ENCODE results near the gene TMEM62. TPM values are rescaled to one million over a fixed set of nuclear protein-coding genes. Genes with fewer than 3 reads are reported as not detected.

The TMEM62 gene
- total and polyA plus RNA-seq, 10 donors = 17.7 to 47.7 (median 29.9) TPM

GRCh38 chr15:43210172-43210745 is 76.9 kb downstream of the TMEM62 start:
- Histone ChIP-seq H3K27me3 (replicated peaks in 1 of 7) (peaks cover 0 to 31% (median 0%) of the 10 kb centered on the region in 7 donors), H3K9me3 (no peaks in the 10 kb centered on the region), H3K27ac (no peak overlapping the region), H3K4me1 (no peaks in the 10 kb centered on the region), H3K4me3 (no peak overlapping the region), H3K36me3 (no peaks in the 10 kb centered on the region)
- TF ChIP-seq POLR2A (IDR thresholded peaks at IDR 0.05) (no peak), CTCF (IDR thresholded peaks at IDR 0.05 in 8 of 11, conservative IDR thresholded peaks at IDR 0.05 in 3 of 11) (no peak), POLR2AphosphoS5 (IDR thresholded peaks at IDR 0.05) (no peak)
- WGBS, 5 donors = 83 to 90% (median 88%) methylated on average over 15 of the region's 15 CpGs
- no peak for DNase-seq
- intact Hi-C loops (cut with DNase I; ENCODE audit: low total_unique reads) = no loop called here

DNA sequence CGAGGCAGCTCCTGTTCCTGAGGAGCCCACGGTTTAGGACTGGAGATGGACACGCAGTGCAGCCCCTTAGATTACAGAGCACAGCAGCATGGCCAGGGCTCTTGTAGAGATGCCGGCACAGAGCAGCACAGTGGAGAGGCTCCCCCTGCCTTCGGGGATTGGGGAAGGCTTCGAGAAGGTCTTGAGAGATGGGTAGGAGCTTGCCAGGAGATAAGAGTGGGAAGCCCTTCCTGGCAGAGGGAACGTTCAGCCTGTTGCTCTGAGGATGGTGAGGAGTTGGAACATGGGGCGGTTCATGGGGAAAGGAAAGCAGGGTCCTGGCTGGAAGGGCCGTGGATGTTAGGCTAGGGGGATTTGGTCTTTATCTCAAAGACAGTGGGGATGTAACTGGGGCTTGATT is 77.4 kb downstream of the TMEM62 start:
- peaks cover 0 to 31% (median 0%) of the 10 kb centered on the region in 7 donors for H3K27me3 ChIP-seq (replicated peaks in 1 of 7)
- 74 to 90% (median 79%) methylated on average over 9 of the region's 9 CpGs for WGBS, 5 donors
- no peak overlapping the region for H3K27ac ChIP-seq
- intact Hi-C loops (cut with DNase I; ENCODE audit: low total_unique reads) = no loop called here
- no peak for DNase-seq
- TF ChIP-seq POLR2A (IDR thresholded peaks at IDR 0.05) (no peak), CTCF (IDR thresholded peaks at IDR 0.05 in 8 of 11, conservative IDR thresholded peaks at IDR 0.05 in 3 of 11) (no peak), POLR2AphosphoS5 (IDR thresholded peaks at IDR 0.05) (no peak)
- H3K9me3 ChIP-seq = no peaks in the 10 kb centered on the region
- H3K36me3 ChIP-seq = no peaks in the 10 kb centered on the region
- no peaks in the 10 kb centered on the region for H3K4me1 ChIP-seq
- H3K4me3 ChIP-seq = no peak overlapping the region

DNA sequence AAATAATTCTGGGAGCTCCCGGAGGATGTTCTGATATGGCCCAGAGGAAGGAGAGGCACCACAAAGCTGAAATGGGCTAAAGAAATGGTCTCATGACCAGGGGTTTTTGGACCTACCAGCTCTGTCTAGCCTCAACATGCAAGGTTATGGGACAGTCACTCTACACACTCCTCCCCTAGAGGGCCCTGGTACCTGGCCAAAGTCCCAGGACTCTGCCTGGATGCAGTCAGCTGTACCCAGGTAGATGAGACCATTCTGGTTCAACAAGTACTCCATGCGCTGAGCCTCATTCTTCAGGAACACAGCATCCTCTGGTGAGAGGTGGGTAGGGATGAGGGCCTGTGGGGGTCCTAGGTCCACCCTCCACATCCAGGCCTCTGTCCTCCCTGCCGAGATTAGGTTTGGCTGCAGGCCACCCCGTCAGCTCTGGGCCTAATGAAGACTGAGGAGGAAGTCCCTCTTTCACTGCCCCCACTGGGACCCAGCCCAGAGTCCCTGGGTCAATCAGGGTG is 77.9 kb downstream of the TMEM62 start:
- Histone ChIP-seq H3K27me3 (replicated peaks in 1 of 7) (peaks cover 0 to 31% (median 0%) of the 10 kb centered on the region in 7 donors), H3K36me3 (no peaks in the 10 kb centered on the region), H3K4me3 (no peak overlapping the region), H3K27ac (no peak overlapping the region), H3K4me1 (no peaks in the 10 kb centered on the region), H3K9me3 (no peaks in the 10 kb centered on the region)
- intact Hi-C loops (cut with DNase I; ENCODE audit: low total_unique reads) = no loop called here
- 74 to 86% (median 84%) methylated on average over 2 to 4 of the region's 4 CpGs for WGBS, 5 donors
- DNase-seq = no peak
- TF ChIP-seq POLR2AphosphoS5 (IDR thresholded peaks at IDR 0.05) (no peak), CTCF (IDR thresholded peaks at IDR 0.05 in 8 of 11, conservative IDR thresholded peaks at IDR 0.05 in 3 of 11) (no peak), POLR2A (IDR thresholded peaks at IDR 0.05) (no peak)

DNA sequence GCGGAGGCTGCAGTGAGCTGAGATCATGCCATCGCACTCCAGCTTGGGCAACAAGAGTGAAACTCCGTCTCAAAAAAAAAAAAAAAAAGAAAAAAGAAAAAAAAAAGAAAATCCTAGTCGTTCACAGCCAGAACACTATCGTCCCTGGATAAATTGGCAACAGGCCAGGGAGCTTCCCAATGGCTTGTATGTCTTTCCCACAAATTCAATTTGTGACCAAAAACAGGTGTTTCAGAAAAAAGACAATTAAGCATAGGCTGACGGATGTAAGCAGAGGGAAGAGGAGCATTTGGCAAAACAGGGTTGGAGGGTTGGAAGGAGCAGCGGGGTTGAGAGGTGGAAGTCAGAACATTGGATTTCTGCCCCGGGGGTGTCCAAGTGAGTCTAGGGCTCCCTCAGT is 78.9 kb downstream of the TMEM62 start:
- WGBS, 5 donors = 78 to 91% (median 88%) methylated on average over 8 of the region's 8 CpGs
- no peaks in the 10 kb centered on the region for H3K36me3 ChIP-seq
- DNase-seq = no peak
- no peak overlapping the region for H3K27ac ChIP-seq
- no peaks in the 10 kb centered on the region for H3K4me1 ChIP-seq
- intact Hi-C loops (cut with DNase I; ENCODE audit: low total_unique reads) = no loop called here
- no peaks in the 10 kb centered on the region for H3K9me3 ChIP-seq
- peaks cover 0 to 31% (median 0%) of the 10 kb centered on the region in 7 donors for H3K27me3 ChIP-seq (replicated peaks in 1 of 7)
- no peak overlapping the region for H3K4me3 ChIP-seq
- TF ChIP-seq POLR2A (IDR thresholded peaks at IDR 0.05) (no peak), POLR2AphosphoS5 (IDR thresholded peaks at IDR 0.05) (no peak), CTCF (IDR thresholded peaks at IDR 0.05 in 8 of 11, conservative IDR thresholded peaks at IDR 0.05 in 3 of 11) (no peak)

Data from spleen (tissue), 11 donors.